Nephron progenitor cell (in vitro differentiated cells): ENCODE measurements around the gene FTO.
A peak's percentile ranks its signal among the peaks of the same experiment; 100 is the strongest.
"Not testable (repeated sequence)": the region's sequence is repeated elsewhere in the genome, so short reads cannot be mapped to it uniquely, and the experiment has no call there.

ENCODE experiments used
- DNase-seq: peaks from one replicate; pipeline ENCODE4 v3.0.0; 2021
- H3K27ac Mint-ChIP-seq: 2 replicates; pipeline ENCODE4 v1.8.0; 2021; ENCODE audit warnings: mild to moderate bottlenecking, moderate library complexity, mixed read lengths
- H3K27me3 Mint-ChIP-seq: 2 replicates; pipeline ENCODE4 v1.8.0; 2021; ENCODE audit warnings: mild to moderate bottlenecking, low read depth, mixed read lengths; ENCODE audit not compliant: poor library complexity
- H3K36me3 Mint-ChIP-seq: 2 replicates; pipeline ENCODE4 v1.8.0; 2021; ENCODE audit warnings: low read depth, mixed read lengths
- H3K4me1 Mint-ChIP-seq: 2 replicates; pipeline ENCODE4 v1.8.0; 2021; ENCODE audit warnings: mixed read lengths
- H3K4me3 Mint-ChIP-seq: 2 replicates; pipeline ENCODE4 v1.8.0; 2021; ENCODE audit warnings: mild to moderate bottlenecking, moderate library complexity, mixed read lengths
- H3K9me3 Mint-ChIP-seq: 2 replicates; pipeline ENCODE4 v1.8.0; 2021; ENCODE audit warnings: mild to moderate bottlenecking, moderate library complexity, mixed read lengths
- CTCF ChIP-seq: fragments of 200-600 bp; sonication (generic); IDR thresholded peaks from 2 replicates; pipeline ENCODE4 v1.5.0; 2021; ENCODE audit warnings: antibody characterized with exemption

Gene FTO

GRCh38 chr16:54177862-54178477 lies 474.0 kb downstream of the FTO start:
- Mint-ChIP-seq H3K9me3 (no peaks in the 10 kb centered on the region), H3K4me3 (no peak overlapping the region), H3K36me3 (no peaks in the 10 kb centered on the region), H3K4me1 (peaks cover 61% of the 10 kb centered on the region), H3K27ac (no peak overlapping the region), H3K27me3 (peaks cover 30% of the 10 kb centered on the region)
- DNase-seq = no peak
- TF ChIP-seq CTCF = no peak

- DNase-seq = peak; percentile 19
- H3K4me3 Mint-ChIP-seq = no peak overlapping the region
Measured at GRCh38 chr16:54178478-54178976, 474.6 kb downstream of the FTO start.

GRCh38 chr16:54180421-54181359 lies 476.7 kb downstream of the FTO start:
- Mint-ChIP-seq H3K4me3 (no peak overlapping the region), H3K9me3 (peaks cover 6% of the 10 kb centered on the region), H3K36me3 (no peaks in the 10 kb centered on the region), H3K27me3 (peaks cover 26% of the 10 kb centered on the region), H3K27ac (no peak overlapping the region), H3K4me1 (peaks cover 34% of the 10 kb centered on the region)
- DNase-seq = no peak
- no peak for TF ChIP-seq CTCF

More at GRCh38 chr16:54178478-54178976, 474.6 kb downstream of the FTO start:
- peaks cover 56% of the 10 kb centered on the region for H3K4me1 Mint-ChIP-seq
- H3K27ac Mint-ChIP-seq = peak overlapping the region; percentile 94
- H3K27me3 Mint-ChIP-seq = peaks cover 29% of the 10 kb centered on the region
- no peaks in the 10 kb centered on the region for H3K36me3 Mint-ChIP-seq
- H3K9me3 Mint-ChIP-seq = no peaks in the 10 kb centered on the region
- TF ChIP-seq CTCF = no peak

GRCh38 chr16:54181683-54182329 lies 477.9 kb downstream of the FTO start:
- H3K36me3 Mint-ChIP-seq, DNase-seq, H3K27ac Mint-ChIP-seq, H3K4me3 Mint-ChIP-seq: not testable (repeated sequence)
- Mint-ChIP-seq H3K9me3 (peaks cover 13% of the 10 kb centered on the region), H3K27me3 (peaks cover 25% of the 10 kb centered on the region), H3K4me1 (peaks cover 23% of the 10 kb centered on the region)

GRCh38 chr16:54185045-54185444 lies 481.1 kb downstream of the FTO start:
- no peak overlapping the region for H3K27ac Mint-ChIP-seq
- no peak overlapping the region for H3K4me3 Mint-ChIP-seq
- no peak for DNase-seq
- H3K27me3 Mint-ChIP-seq = peaks cover 45% of the 10 kb centered on the region
- H3K4me1 Mint-ChIP-seq = no peaks in the 10 kb centered on the region
- no peaks in the 10 kb centered on the region for H3K36me3 Mint-ChIP-seq
- no peak for TF ChIP-seq CTCF
- H3K9me3 Mint-ChIP-seq = peaks cover 13% of the 10 kb centered on the region

GRCh38 chr16:54191163-54191562 lies 487.2 kb downstream of the FTO start:
- no peak for DNase-seq
- peaks cover 50% of the 10 kb centered on the region for H3K27me3 Mint-ChIP-seq
- no peak overlapping the region for H3K27ac Mint-ChIP-seq
- TF ChIP-seq CTCF = no peak
- peaks cover 22% of the 10 kb centered on the region for H3K4me1 Mint-ChIP-seq
- H3K4me3 Mint-ChIP-seq = no peak overlapping the region
- H3K36me3 Mint-ChIP-seq = no peaks in the 10 kb centered on the region
- peaks cover 6% of the 10 kb centered on the region for H3K9me3 Mint-ChIP-seq
